Astrocyte (in vitro differentiated cells and primary cell): ENCODE measurements around the gene NOL4L. TPM values are rescaled to one million over a fixed set of nuclear protein-coding genes. Genes with fewer than 3 reads are reported as not detected.

ENCODE experiments used
- DNase-seq: peaks from one replicate; pipeline ENCODE4 v3.0.0-alpha.2; 2010; ENCODE audit warnings: low read depth
- FAIRE-seq: peaks from 2 replicates; lab custom pipeline; 2011; peaks lifted over from hg19 to GRCh38; lab: Jason Lieb, UNC
- H2AFZ ChIP-seq: 2 replicates; pipeline ENCODE4 v1.6.0; 2012; ENCODE audit warnings: low read depth, low read length, inconsistent platforms
- H3K27ac ChIP-seq: 2 replicates; pipeline ENCODE4 v1.5.1; 2011; ENCODE audit warnings: low read depth, low read length, inconsistent platforms
- H3K27me3 ChIP-seq: 2 replicates; pipeline ENCODE4 v1.6.0; 2011; ENCODE audit warnings: low read length, inconsistent platforms; ENCODE audit not compliant: insufficient read depth
- H3K36me3 ChIP-seq: 2 replicates; pipeline ENCODE4 v1.5.1; 2011; ENCODE audit warnings: low read length, inconsistent platforms; ENCODE audit not compliant: insufficient read depth
- H3K4me1 ChIP-seq: 2 replicates; pipeline ENCODE4 v1.5.1; 2011; ENCODE audit warnings: low read length, inconsistent platforms; ENCODE audit not compliant: insufficient read depth
- H3K4me2 ChIP-seq: 2 replicates; pipeline ENCODE4 v1.6.0; 2012; ENCODE audit warnings: low read length, inconsistent platforms
- H3K4me3 ChIP-seq: 2 replicates; pipeline ENCODE4 v1.5.1; 2011; ENCODE audit warnings: low read depth, mild to moderate bottlenecking, low read length, inconsistent platforms; ENCODE audit not compliant: insufficient read depth
- H3K79me2 ChIP-seq: 2 replicates; pipeline ENCODE4 v1.6.0; 2012; ENCODE audit warnings: mild to moderate bottlenecking, low read length, inconsistent platforms; ENCODE audit not compliant: insufficient read depth
- H3K9ac ChIP-seq: 2 replicates; pipeline ENCODE4 v1.6.0; 2012; ENCODE audit warnings: mild to moderate bottlenecking, low read length, inconsistent platforms
- H3K9me3 ChIP-seq: 2 replicates; pipeline ENCODE4 v1.5.1; 2012; ENCODE audit warnings: low read depth, mild to moderate bottlenecking, low read length, inconsistent platforms; ENCODE audit not compliant: insufficient read depth
- H4K20me1 ChIP-seq: 2 replicates; pipeline ENCODE4 v1.6.0; 2012; ENCODE audit warnings: low read length, inconsistent platforms; ENCODE audit not compliant: insufficient read depth
- H3K27ac Mint-ChIP-seq: one replicate; pipeline ENCODE4 v1.8.0; 2021; ENCODE audit warnings: mild to moderate bottlenecking, mixed read lengths; ENCODE audit not compliant: unreplicated experiment
- H3K27me3 Mint-ChIP-seq: one replicate; pipeline ENCODE4 v1.8.0; 2021; ENCODE audit warnings: low read depth, mixed read lengths; ENCODE audit not compliant: unreplicated experiment
- H3K36me3 Mint-ChIP-seq: one replicate; pipeline ENCODE4 v1.8.0; 2021; ENCODE audit warnings: low read depth, mixed read lengths; ENCODE audit not compliant: unreplicated experiment
- H3K4me1 Mint-ChIP-seq: one replicate; pipeline ENCODE4 v1.8.0; 2021; ENCODE audit warnings: low read depth, mixed read lengths; ENCODE audit not compliant: unreplicated experiment
- H3K4me3 Mint-ChIP-seq: one replicate; pipeline ENCODE4 v1.8.0; 2021; ENCODE audit warnings: mild to moderate bottlenecking, moderate library complexity, mixed read lengths; ENCODE audit not compliant: unreplicated experiment
- H3K9me3 Mint-ChIP-seq: one replicate; pipeline ENCODE4 v1.8.0; 2021; ENCODE audit warnings: mild to moderate bottlenecking, mixed read lengths; ENCODE audit not compliant: unreplicated experiment
- EZH2 ChIP-seq: IDR thresholded peaks from 2 replicates; pipeline ENCODE4 v1.6.1; 2012; ENCODE audit warnings: mild to moderate bottlenecking, low read length, inconsistent platforms; ENCODE audit not compliant: insufficient read depth
- total RNA-seq: library from RNA; stranded (reverse); gene quantifications from 2 replicates; pipeline ENCODE4 v1.2.1, GENCODE V29; 2021
- TF ChIP-seq, protein P1 (sequence below): IDR thresholded peaks from 2 replicates; pipeline ENCODE4 v1.5.1; 2011; ENCODE audit warnings: low read depth, mild to moderate bottlenecking, inconsistent platforms, low read length, moderate library complexity; ENCODE audit not compliant: insufficient read depth

NOL4L gene
- total RNA-seq, 1 donor from 2014 or later, result 35.5 TPM

DNA sequence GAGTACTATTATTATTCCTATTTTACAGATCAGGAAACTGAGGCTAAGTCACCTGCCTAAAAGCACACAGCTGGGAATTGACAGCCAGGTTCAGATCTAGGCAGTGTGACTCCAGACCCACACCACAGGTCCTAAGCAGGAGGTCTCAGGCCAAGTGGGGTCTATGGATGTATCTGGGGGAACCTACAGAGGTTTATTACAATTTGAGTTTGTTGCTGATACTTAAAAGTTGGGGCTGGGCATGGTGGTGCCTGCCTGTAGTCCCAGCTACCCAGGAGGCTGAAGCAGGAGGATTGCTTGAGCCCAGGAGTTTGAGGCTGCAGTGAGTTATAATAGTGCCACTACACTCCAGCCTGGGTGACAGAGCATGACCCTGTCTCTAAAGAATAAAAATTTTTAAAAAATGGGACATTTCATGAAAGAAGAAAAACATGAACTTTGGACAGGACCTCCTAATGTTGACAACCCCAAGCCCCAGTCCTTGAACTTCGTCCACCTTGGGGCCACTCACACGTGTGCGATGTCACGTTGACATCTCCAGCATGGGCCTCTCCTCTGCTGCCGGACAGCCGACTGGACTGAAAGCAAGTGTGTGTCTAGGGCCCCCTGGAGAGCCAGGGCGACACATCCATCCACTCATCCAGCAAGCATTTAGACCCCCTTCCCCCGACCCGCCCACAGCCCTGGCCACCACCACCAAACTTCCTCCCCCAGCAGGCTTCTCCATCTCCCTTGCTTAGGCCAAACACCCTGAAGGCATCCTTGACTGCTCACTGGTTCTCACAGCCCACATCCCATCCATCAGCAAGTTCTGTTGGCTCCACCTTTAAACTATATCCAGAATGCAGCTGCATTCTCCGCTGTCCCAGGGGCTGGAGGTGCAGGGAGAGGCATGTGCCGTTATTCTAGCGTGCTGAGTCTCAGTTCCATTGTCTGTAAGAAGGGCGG is 40.0 kb downstream of the NOL4L start:
- TF ChIP-seq, protein P1, sequence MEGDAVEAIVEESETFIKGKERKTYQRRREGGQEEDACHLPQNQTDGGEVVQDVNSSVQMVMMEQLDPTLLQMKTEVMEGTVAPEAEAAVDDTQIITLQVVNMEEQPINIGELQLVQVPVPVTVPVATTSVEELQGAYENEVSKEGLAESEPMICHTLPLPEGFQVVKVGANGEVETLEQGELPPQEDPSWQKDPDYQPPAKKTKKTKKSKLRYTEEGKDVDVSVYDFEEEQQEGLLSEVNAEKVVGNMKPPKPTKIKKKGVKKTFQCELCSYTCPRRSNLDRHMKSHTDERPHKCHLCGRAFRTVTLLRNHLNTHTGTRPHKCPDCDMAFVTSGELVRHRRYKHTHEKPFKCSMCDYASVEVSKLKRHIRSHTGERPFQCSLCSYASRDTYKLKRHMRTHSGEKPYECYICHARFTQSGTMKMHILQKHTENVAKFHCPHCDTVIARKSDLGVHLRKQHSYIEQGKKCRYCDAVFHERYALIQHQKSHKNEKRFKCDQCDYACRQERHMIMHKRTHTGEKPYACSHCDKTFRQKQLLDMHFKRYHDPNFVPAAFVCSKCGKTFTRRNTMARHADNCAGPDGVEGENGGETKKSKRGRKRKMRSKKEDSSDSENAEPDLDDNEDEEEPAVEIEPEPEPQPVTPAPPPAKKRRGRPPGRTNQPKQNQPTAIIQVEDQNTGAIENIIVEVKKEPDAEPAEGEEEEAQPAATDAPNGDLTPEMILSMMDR, result no peak
- TF ChIP-seq EZH2, result no peak
- Mint-ChIP-seq H3K4me3 (peak overlapping the region; percentile 58), H3K36me3 (peaks cover 3% of the 10 kb centered on the region), H3K27ac (peak overlapping the region; percentile 88), H3K9me3 (peaks cover 4% of the 10 kb centered on the region), H3K4me1 (peaks cover 28% of the 10 kb centered on the region), H3K27me3 (peaks cover 11% of the 10 kb centered on the region)
- H3K27me3 ChIP-seq, result peaks cover 3% of the 10 kb centered on the region
- no peaks in the 10 kb centered on the region for H4K20me1 ChIP-seq
- H2AFZ ChIP-seq, result no peak overlapping the region
- H3K4me3 ChIP-seq, result no peak overlapping the region
- peak; percentile 13 for DNase-seq
- no peak overlapping the region for H3K27ac ChIP-seq
- H3K36me3 ChIP-seq, result no peaks in the 10 kb centered on the region
- peaks cover 6% of the 10 kb centered on the region for H3K4me1 ChIP-seq
- H3K9me3 ChIP-seq, result no peaks in the 10 kb centered on the region
- H3K9ac ChIP-seq, result no peak overlapping the region
- peak overlapping the region; percentile 28 for H3K4me2 ChIP-seq
- H3K79me2 ChIP-seq, result no peaks in the 10 kb centered on the region
- FAIRE-seq, result no peak

DNA sequence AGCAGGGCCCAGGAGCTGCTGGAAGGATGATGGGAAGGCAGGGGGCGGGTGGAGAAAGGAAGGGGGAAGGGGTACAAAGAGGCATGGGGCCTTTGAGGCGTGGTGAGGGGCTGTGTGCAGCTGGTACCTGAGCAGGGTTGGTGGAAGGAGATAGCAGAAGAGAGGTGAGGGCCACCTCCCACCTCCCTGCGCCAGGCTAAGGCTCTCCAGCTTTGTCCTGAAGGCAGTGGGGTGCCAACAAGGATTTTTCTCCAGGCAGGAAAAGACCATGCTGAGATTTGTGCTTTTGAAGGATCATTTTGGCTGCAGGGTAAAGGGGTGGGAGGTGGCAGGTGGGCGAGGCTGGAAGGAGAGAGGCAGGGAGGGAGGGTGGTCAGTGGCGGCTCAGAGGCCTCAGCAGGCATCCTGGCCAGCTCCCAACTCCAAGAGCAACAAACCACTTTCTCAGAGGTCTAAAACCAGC is 40.8 kb downstream of the NOL4L start:
- Histone ChIP-seq H2AFZ (no peak overlapping the region), H3K9me3 (no peaks in the 10 kb centered on the region), H3K27ac (no peak overlapping the region), H3K27me3 (peaks cover 3% of the 10 kb centered on the region), H3K36me3 (no peaks in the 10 kb centered on the region), H3K79me2 (no peaks in the 10 kb centered on the region), H3K9ac (no peak overlapping the region), H3K4me2 (no peak overlapping the region), H3K4me1 (peaks cover 6% of the 10 kb centered on the region), H4K20me1 (no peaks in the 10 kb centered on the region), H3K4me3 (no peak overlapping the region)
- no peak overlapping the region for H3K27ac Mint-ChIP-seq
- TF ChIP-seq, protein P1, result no peak
- no peak for TF ChIP-seq EZH2
- peaks cover 4% of the 10 kb centered on the region for H3K9me3 Mint-ChIP-seq
- FAIRE-seq (no peak), DNase-seq (no peak)
- H3K36me3 Mint-ChIP-seq, result peaks cover 3% of the 10 kb centered on the region
- H3K4me1 Mint-ChIP-seq, result peaks cover 33% of the 10 kb centered on the region
- H3K4me3 Mint-ChIP-seq, result no peak overlapping the region
- H3K27me3 Mint-ChIP-seq, result peaks cover 11% of the 10 kb centered on the region
